Measurements from ENCODE around the gene PCID2.

Gene PCID2

DNA sequence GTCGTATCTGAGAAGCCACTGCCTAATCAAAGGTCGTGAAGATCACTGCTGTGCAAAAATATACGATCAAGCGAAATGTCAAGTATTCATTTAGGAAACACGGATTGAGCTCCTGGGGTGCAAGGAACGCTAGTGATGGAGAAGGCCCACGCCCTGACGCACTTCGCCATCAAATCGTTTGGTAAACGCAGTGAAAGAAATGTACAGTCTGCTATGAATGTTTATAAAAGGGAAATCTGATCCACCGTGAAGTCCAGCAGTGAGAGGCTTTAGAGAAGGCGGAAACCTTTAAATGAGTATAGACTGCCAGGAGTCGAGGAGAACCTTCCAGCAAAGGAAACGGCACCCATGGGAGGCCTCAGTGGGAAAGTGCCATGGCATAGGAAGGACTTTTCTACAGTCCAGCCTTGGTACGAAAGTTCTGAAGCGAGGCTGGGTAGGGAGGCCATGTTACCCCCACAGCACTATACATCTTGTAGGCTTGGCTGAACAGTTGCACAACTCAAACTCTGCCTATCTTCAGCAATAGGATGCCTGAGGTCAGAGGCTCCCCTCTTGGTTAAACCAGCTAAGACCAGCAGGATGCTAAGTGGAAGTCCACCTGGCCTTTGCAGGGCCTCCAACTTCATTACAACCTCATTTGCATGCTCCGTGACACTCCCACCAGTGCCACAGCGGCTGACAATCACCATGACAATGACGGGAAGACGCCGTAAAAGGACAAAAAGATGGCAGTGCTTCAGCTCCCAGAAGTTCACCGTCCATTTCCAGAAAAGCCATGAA lies 20.4 kb downstream of the PCID2 start:
- H3K4me3 ChIP-seq (ENCODE audit: low read depth, low read length) = no peak overlapping the region
- TF ChIP-seq POLR2A (IDR thresholded peaks at IDR 0.05; ENCODE audit: extremely low read depth, insufficient read length) (no peak), MYC (IDR thresholded peaks at IDR 0.05; ENCODE audit: low read depth, low read length) (no peak)
- TF ChIP-seq, protein P1, sequence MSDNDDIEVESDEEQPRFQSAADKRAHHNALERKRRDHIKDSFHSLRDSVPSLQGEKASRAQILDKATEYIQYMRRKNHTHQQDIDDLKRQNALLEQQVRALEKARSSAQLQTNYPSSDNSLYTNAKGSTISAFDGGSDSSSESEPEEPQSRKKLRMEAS (IDR thresholded peaks at IDR 0.05; ENCODE audit: low read depth, low read length) = no peak
- TF ChIP-seq, protein P2, sequence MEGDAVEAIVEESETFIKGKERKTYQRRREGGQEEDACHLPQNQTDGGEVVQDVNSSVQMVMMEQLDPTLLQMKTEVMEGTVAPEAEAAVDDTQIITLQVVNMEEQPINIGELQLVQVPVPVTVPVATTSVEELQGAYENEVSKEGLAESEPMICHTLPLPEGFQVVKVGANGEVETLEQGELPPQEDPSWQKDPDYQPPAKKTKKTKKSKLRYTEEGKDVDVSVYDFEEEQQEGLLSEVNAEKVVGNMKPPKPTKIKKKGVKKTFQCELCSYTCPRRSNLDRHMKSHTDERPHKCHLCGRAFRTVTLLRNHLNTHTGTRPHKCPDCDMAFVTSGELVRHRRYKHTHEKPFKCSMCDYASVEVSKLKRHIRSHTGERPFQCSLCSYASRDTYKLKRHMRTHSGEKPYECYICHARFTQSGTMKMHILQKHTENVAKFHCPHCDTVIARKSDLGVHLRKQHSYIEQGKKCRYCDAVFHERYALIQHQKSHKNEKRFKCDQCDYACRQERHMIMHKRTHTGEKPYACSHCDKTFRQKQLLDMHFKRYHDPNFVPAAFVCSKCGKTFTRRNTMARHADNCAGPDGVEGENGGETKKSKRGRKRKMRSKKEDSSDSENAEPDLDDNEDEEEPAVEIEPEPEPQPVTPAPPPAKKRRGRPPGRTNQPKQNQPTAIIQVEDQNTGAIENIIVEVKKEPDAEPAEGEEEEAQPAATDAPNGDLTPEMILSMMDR (IDR thresholded peaks at IDR 0.05; ENCODE audit: low read depth, low read length) = no peak
- no peak for DNase-seq (ENCODE audit: low read depth)

DNA sequence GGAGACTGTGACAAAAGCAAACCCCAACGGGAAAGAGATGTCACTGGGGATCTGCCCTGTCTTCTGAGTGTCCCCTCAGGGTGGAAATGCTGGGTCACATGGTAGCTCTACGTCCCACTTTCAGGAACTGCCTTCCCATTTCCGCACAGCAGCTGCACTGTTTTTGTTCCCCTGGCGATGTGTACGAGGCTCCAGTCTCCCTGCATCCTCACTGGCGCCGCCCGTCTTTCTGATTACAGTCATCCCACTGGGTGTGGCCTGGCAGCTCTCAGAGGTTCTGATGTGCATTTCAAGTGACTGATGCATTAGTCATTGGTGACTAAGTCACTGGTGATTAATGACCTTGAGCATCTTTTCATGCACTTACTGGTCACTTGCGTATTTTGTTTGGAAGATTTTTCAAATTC lies 21.2 kb downstream of the PCID2 start:
- H3K4me3 ChIP-seq (ENCODE audit: low read depth, low read length) = no peak overlapping the region
- TF ChIP-seq, protein P2 (IDR thresholded peaks at IDR 0.05; ENCODE audit: low read depth, low read length) = no peak
- TF ChIP-seq, protein P1 (IDR thresholded peaks at IDR 0.05; ENCODE audit: low read depth, low read length) = no peak
- no peak for TF ChIP-seq POLR2A (IDR thresholded peaks at IDR 0.05; ENCODE audit: extremely low read depth, insufficient read length)
- TF ChIP-seq MYC (IDR thresholded peaks at IDR 0.05; ENCODE audit: low read depth, low read length) = no peak
- peak; percentile 63 for DNase-seq (ENCODE audit: low read depth)

DNA sequence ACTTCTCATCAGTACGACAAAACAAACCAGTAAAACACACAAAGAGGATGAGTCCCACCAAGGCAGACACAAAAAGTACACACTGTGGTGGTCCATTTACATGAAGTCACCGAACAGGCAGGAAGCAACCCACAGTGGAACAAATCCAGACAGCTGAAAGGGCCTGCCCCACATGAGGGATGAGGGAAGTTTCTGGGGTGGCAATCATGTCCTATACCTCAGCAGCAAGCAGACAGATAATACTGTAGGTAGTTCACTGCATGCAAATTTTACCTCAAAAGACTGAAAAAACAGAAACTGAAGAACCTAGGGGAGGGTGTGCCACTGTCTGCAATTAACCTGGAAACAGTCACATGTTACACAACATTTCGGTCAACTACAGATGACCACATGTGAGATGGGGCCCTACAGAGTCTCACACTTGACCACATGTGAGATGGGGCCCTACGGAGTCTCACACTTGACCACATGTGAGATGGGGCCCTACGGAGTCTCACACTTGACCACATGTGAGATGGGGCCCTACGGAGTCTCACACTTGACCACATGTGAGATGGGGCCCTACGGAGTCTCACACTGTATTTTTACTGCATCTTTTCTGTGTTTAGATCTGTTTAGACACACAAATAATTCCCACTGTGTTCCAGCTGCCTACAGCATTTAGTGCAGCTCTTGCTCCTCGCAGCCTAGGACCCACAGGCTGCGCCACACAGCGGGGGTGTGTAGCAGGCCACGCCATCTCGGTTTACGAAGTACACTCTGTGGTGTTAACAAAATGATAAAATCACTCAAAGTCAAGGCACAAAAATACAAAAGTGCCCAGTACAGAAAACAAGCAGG lies 22.2 kb downstream of the PCID2 start:
- H3K4me3 ChIP-seq (ENCODE audit: low read depth, low read length) = no peak overlapping the region
- DNase-seq (ENCODE audit: low read depth) = no peak
- TF ChIP-seq, protein P1 (IDR thresholded peaks at IDR 0.05; ENCODE audit: low read depth, low read length) = no peak

DNA sequence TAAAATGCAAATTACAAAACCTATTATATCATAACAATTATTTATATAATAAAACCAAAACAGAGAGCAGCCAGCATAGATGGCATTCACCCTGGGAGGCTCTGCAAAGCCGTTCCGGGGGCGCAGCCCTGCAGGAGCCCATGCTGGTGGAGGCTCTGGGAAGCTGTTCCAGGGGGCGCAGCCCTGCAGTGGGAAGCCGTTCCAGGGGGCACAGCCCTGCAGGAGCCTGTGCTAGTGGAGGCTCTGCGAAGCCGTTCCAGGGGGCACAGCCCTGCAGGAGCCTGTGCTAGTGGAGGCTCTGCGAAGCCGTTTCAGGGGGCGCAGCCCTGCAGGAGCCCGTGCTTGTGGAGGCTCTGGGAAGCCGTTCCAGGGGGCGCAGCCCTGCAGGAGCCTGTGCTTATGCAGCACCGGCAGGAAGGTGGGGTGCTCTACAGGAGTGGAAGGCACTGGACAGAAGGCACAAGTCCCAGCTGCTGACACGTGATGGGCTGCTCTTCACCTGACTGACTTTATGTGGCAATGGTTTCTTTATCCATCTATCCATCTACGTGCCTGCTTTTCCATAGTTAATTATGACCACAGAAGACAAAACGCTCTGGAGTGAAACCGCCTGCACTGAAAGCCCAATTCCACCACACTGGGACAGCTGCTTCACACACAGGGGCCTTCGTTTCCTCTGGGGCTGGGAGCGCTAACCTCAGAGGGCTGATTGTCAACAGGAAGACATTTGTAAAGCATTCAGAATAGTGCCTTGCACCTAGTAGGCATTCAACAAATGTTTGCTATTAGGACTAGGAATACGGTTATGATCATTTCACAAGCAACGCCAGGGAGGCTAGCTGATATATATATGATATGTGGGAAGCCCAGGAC lies 23.7 kb downstream of the PCID2 start:
- H3K4me3 ChIP-seq (ENCODE audit: low read depth, low read length) = no peak overlapping the region
- TF ChIP-seq, protein P1 (IDR thresholded peaks at IDR 0.05; ENCODE audit: low read depth, low read length) = no peak
- TF ChIP-seq MYC (IDR thresholded peaks at IDR 0.05; ENCODE audit: low read depth, low read length) = no peak
- no peak for TF ChIP-seq POLR2A (IDR thresholded peaks at IDR 0.05; ENCODE audit: extremely low read depth, insufficient read length)
- TF ChIP-seq, protein P2 (IDR thresholded peaks at IDR 0.05; ENCODE audit: low read depth, low read length) = no peak
- DNase-seq (ENCODE audit: low read depth) = no peak

DNA sequence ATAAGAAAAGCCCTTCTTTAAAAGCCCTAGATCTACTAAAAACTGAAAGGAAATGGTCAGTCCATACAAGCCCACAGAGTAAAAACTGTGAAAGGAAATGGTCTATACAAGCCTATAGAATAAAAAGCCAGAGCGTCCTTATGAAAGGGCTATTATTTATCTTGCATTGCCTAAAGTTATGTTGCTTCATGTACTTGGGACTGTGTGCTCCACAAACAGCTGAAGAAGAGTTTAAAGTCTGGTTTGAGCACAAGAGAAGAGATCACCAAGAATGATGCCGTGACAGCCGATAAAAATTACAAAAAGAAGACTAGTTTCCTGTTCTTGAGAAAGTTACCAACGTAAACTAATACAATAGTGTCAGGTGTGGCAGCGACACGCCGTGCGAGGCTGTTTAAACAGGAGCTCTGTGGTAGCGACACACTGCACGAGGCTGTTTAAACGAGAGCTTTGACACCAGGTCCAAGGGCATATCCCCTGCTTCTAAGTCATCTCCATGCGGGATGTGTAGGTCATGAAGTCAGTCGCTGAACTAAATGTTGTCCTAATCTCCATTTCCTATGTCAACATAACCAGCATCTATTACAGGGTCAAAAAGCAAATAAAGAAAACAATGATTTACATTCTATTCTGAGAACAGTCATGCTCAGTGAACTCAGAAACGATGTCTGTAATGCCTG lies 24.9 kb downstream of the PCID2 start:
- TF ChIP-seq MYC (IDR thresholded peaks at IDR 0.05; ENCODE audit: low read depth, low read length) = no peak
- TF ChIP-seq, protein P1 (IDR thresholded peaks at IDR 0.05; ENCODE audit: low read depth, low read length) = no peak
- TF ChIP-seq POLR2A (IDR thresholded peaks at IDR 0.05; ENCODE audit: extremely low read depth, insufficient read length) = no peak
- TF ChIP-seq, protein P2 (IDR thresholded peaks at IDR 0.05; ENCODE audit: low read depth, low read length) = no peak
- no peak overlapping the region for H3K4me3 ChIP-seq (ENCODE audit: low read depth, low read length)
- DNase-seq (ENCODE audit: low read depth) = no peak
